Liver (tissue), 9 donors: Measurements from ENCODE around the gene CD7. TPM values are rescaled to one million over a fixed set of nuclear protein-coding genes. Genes with fewer than 3 reads are reported as not detected.

Source experiments
- DNase-seq: peaks from one replicate; pipeline ENCODE4 v3.0.0-alpha.2; 2017; ENCODE audit warnings: low spot score
- H3K27ac ChIP-seq, 2 donors: one replicate each; pipeline ENCODE4 v1.7.0; 2013; ENCODE audit warnings: inconsistent platforms in 2 of 2, low read length in 2 of 2, control low read depth in 1 of 2, low read depth in 1 of 2, mild to moderate bottlenecking in 1 of 2
- H3K27me3 ChIP-seq, 4 donors: one replicate each; pipeline versions ENCODE4 v1.6.1 to v1.7.0; 2013; ENCODE audit warnings: low read length in 3 of 4, inconsistent platforms in 1 of 4, mild to moderate bottlenecking in 1 of 4, moderate library complexity in 1 of 4; ENCODE audit not compliant: control insufficient read depth in 4 of 4, insufficient read depth in 4 of 4
- H3K36me3 ChIP-seq, 4 donors: one replicate each; pipeline versions ENCODE4 v1.6.1 to v1.7.0; 2013; ENCODE audit warnings: low read length in 3 of 4, mild to moderate bottlenecking in 3 of 4, low read depth in 1 of 4, moderate library complexity in 1 of 4; ENCODE audit not compliant: control insufficient read depth in 4 of 4, insufficient read depth in 3 of 4
- H3K4me1 ChIP-seq, 4 donors: one replicate each; pipeline versions ENCODE4 v1.6.1 to v1.7.0; 2013; ENCODE audit warnings: low read length in 3 of 4, mild to moderate bottlenecking in 3 of 4, moderate library complexity in 1 of 4; ENCODE audit not compliant: control insufficient read depth in 4 of 4, insufficient read depth in 4 of 4
- H3K4me3 ChIP-seq, 3 donors: one replicate each; pipeline versions ENCODE4 v1.6.1 to v1.7.0; 2013; ENCODE audit warnings: low read length in 3 of 3, control low read depth in 1 of 3, low read depth in 1 of 3, mild to moderate bottlenecking in 1 of 3
- H3K9ac ChIP-seq, 2 donors: one replicate each; pipeline ENCODE4 v1.7.0; 2013; ENCODE audit warnings: low read length in 2 of 2, mild to moderate bottlenecking in 2 of 2, moderate library complexity in 2 of 2, control low read depth in 1 of 2, low read depth in 1 of 2
- H3K9me3 ChIP-seq, 4 donors: one replicate each; pipeline versions ENCODE4 v1.6.1 to v1.7.0; 2013; ENCODE audit warnings: low read length in 3 of 4; ENCODE audit not compliant: control insufficient read depth in 4 of 4
- EGR1 ChIP-seq, 2 donors: IDR thresholded peaks; 2 replicates each; pipeline ENCODE4 v1.6.1; 2016 to 2018; ENCODE audit warnings: antibody characterized with exemption in 2 of 2, low read depth in 2 of 2
- FOXA1 ChIP-seq: IDR thresholded peaks from 2 replicates; pipeline ENCODE4 v1.6.1; 2016; ENCODE audit warnings: antibody characterized with exemption
- FOXA2 ChIP-seq: IDR thresholded peaks from 2 replicates; pipeline ENCODE4 v1.6.1; 2016; ENCODE audit warnings: antibody characterized with exemption
- GABPA ChIP-seq, 2 donors: IDR thresholded peaks in 1 of 2; conservative IDR thresholded peaks in 1 of 2; 2 replicates each; pipeline ENCODE4 v1.6.1; 2016; ENCODE audit warnings: antibody characterized with exemption in 2 of 2, mild to moderate bottlenecking in 1 of 2, moderate library complexity in 1 of 2
- MAX ChIP-seq: IDR thresholded peaks from 2 replicates; pipeline ENCODE4 v1.6.1; 2016; ENCODE audit warnings: antibody characterized with exemption
- NR2F2 ChIP-seq: IDR thresholded peaks from 2 replicates; pipeline ENCODE4 v1.6.1; 2016; ENCODE audit warnings: antibody characterized with exemption
- RAD21 ChIP-seq, 2 donors: IDR thresholded peaks; 2 replicates each; pipeline ENCODE4 v1.6.1; 2016; ENCODE audit warnings: antibody characterized with exemption in 2 of 2, mild to moderate bottlenecking in 2 of 2
- REST ChIP-seq: IDR thresholded peaks from 2 replicates; pipeline ENCODE4 v1.6.1; 2016; ENCODE audit warnings: antibody characterized with exemption, mild to moderate bottlenecking
- RXRA ChIP-seq, 2 donors: IDR thresholded peaks; 2 replicates each; pipeline ENCODE4 v1.6.1; 2017 to 2018; ENCODE audit warnings: antibody characterized with exemption in 2 of 2, mild to moderate bottlenecking in 1 of 2
- SP1 ChIP-seq: IDR thresholded peaks from 2 replicates; pipeline ENCODE4 v1.6.1; 2018; ENCODE audit warnings: antibody characterized with exemption, mild to moderate bottlenecking
- TAF1 ChIP-seq: conservative IDR thresholded peaks from 2 replicates; pipeline ENCODE4 v1.6.1; 2016; ENCODE audit warnings: antibody characterized with exemption, mild to moderate bottlenecking
- YY1 ChIP-seq: IDR thresholded peaks from 2 replicates; pipeline ENCODE4 v1.6.1; 2016; ENCODE audit warnings: antibody characterized with exemption, mild to moderate bottlenecking
- WGBS: extraction: QIAGEN DNeasy Blood & Tissue Kit; methylation state at CpG from one replicate; pipeline ENCODE4 v1.1.7; 2013; 5-methylcytosine and 5-hydroxymethylcytosine counted together
- polyA plus RNA-seq, 2 donors: library from polyadenylated mRNA; stranded (reverse) in 1 of 2; unstranded in 1 of 2; fragments of 200-250 nt in 1 of 2; fragments of >200 nt in 1 of 2; fragmentation: Nextera tagmentation in 1 of 2; extraction: Ambion mirVana in 1 of 2; gene quantifications; one replicate each; pipeline versions ENCODE4 v1.2.1 to v1.2.3, GENCODE V29; 2013 to 2015
- total RNA-seq, 2 donors: library from RNA; depleted of rRNA; stranded (reverse); fragments of >200 nt; gene quantifications; one replicate each; pipeline ENCODE4 v1.2.3, GENCODE V29; 2014
- TF ChIP-seq, protein P1 (sequence below): IDR thresholded peaks from 2 replicates; pipeline ENCODE4 v1.6.1; 2016; ENCODE audit warnings: antibody characterized with exemption
- TF ChIP-seq, protein P2 (sequence below): fragments of 150-350 bp; IDR thresholded peaks from 2 replicates; pipeline ENCODE4 v1.5.1; 2017; ENCODE audit warnings: improper control_type of control experiment, low read depth, low read length; ENCODE audit not compliant: missing input control
- donor health status: healthy.
- donor health status: healthy.
- donor health status: healthy.
- donor health status: healthy.
- donor health status: healthy.

The CD7 gene
- total and polyA plus RNA-seq, 4 donors, result 1.0 to 1.5 (median 1.4) TPM

DNA sequence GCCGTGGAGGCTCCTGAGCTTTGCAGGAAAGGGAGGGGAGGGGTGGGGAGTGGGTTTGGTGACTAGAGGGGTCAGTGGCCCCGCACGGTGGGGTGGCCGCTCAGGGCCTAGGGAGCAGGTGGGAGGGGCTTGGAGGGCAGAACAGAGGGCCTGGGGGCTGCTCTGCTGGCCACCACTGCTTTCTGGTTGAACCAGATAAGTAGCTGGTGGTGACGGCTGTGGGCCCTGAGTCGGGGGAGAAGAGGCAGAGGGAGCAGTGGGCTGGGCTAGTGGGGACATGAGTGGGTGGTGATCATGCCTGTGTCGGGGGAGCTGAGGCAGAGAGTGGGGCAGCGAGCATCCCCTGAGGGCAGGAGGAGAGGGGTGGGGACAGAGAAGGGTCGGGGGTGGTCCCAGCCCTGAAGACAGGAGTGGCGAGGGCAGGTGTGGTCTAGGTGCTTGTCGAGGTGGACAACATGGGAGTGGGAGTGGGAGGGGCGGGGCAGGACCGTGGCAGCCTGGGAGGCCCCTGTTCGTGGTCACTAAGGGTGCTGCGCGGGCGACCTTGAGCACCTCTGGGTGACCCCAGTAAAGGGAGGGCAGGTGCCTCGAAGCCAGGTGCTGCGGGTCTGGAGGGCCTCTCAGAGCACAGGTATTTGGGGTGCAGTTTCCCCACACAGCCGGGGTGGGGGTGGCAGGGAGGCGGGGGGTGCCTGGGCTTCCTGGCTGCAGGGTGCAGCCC is 6.3 kb upstream of the CD7 start:
- H3K36me3 ChIP-seq, result peaks cover 0 to 1% (median 0%) of the 10 kb centered on the region in 4 donors
- H3K4me3 ChIP-seq, result no peak overlapping the region
- H3K4me1 ChIP-seq, result peaks cover 13 to 43% (median 30%) of the 10 kb centered on the region in 4 donors
- H3K27me3 ChIP-seq, result no peaks in the 10 kb centered on the region
- no peak for DNase-seq
- 77% methylated on average over 21 of the region's 21 CpGs for WGBS
- no peaks in the 10 kb centered on the region for H3K9me3 ChIP-seq
- TF ChIP-seq EGR1 (IDR thresholded peaks at IDR 0.05; ENCODE audit: low read depth in 2 of 2) (no peak), FOXA1 (no peak), MAX (no peak), NR2F2 (no peak), RXRA (IDR thresholded peaks at IDR 0.05) (no peak), FOXA2 (no peak), TAF1 (no peak), SP1 (no peak), REST (no peak), RAD21 (IDR thresholded peaks at IDR 0.05) (no peak), GABPA (IDR thresholded peaks at IDR 0.05 in 1 of 2, conservative IDR thresholded peaks at IDR 0.05 in 1 of 2) (no peak)
- TF ChIP-seq, protein P1, sequence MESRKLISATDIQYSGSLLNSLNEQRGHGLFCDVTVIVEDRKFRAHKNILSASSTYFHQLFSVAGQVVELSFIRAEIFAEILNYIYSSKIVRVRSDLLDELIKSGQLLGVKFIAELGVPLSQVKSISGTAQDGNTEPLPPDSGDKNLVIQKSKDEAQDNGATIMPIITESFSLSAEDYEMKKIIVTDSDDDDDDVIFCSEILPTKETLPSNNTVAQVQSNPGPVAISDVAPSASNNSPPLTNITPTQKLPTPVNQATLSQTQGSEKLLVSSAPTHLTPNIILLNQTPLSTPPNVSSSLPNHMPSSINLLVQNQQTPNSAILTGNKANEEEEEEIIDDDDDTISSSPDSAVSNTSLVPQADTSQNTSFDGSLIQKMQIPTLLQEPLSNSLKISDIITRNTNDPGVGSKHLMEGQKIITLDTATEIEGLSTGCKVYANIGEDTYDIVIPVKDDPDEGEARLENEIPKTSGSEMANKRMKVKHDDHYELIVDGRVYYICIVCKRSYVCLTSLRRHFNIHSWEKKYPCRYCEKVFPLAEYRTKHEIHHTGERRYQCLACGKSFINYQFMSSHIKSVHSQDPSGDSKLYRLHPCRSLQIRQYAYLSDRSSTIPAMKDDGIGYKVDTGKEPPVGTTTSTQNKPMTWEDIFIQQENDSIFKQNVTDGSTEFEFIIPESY, result no peak
- no peak overlapping the region for H3K9ac ChIP-seq
- H3K27ac ChIP-seq, result no peak overlapping the region

DNA sequence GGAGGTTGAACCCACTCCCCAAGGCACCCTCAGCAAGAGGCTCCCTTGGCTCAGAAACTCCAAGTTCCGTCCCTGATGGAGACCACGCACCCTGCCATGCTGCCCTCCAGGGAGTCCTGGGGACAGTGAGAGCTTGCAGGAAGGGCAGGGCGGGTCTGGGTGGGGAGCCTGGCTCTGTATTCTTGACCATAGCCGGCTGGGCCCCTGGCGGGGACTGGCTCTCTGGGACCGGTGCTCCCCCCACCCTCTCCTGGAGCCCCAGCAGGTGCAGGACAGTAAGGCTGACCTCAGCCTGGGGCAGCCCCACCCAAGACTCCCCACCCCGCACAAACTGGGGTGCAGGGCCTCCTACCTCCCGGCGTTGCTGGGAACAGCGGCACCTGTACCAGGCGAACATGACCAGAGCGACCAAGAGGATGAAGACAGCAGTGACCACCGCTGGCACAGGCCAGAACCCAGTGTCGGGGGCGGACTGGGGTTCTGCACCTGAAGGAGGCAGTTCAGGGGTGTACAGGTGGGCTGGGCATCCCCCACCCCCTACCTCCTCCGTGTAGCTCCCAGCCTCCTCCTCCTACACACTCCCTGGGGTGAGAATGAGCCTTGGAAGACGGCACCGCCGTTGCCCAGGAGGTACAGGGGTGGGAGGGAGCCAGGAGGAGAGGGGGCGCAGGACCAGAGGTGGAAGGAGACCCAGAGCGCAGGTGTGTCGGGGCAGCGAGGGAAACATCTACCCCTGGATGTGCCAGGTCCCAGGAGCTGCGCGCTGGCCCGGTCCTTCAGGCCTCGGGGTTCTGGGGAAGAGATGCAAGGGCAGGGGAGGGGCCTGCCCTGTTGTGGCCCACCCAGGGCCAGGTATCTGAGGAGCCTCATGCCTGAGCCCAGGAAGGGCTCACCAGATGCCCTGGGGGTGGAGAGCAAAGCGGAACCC is 5.4 kb upstream of the CD7 start:
- H3K27ac ChIP-seq, result no peak overlapping the region
- peaks cover 0 to 1% (median 0%) of the 10 kb centered on the region in 4 donors for H3K36me3 ChIP-seq
- TF ChIP-seq, protein P2, sequence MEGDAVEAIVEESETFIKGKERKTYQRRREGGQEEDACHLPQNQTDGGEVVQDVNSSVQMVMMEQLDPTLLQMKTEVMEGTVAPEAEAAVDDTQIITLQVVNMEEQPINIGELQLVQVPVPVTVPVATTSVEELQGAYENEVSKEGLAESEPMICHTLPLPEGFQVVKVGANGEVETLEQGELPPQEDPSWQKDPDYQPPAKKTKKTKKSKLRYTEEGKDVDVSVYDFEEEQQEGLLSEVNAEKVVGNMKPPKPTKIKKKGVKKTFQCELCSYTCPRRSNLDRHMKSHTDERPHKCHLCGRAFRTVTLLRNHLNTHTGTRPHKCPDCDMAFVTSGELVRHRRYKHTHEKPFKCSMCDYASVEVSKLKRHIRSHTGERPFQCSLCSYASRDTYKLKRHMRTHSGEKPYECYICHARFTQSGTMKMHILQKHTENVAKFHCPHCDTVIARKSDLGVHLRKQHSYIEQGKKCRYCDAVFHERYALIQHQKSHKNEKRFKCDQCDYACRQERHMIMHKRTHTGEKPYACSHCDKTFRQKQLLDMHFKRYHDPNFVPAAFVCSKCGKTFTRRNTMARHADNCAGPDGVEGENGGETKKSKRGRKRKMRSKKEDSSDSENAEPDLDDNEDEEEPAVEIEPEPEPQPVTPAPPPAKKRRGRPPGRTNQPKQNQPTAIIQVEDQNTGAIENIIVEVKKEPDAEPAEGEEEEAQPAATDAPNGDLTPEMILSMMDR, result no peak
- TF ChIP-seq EGR1 (IDR thresholded peaks at IDR 0.05; ENCODE audit: low read depth in 2 of 2), result no peak
- no peak for TF ChIP-seq GABPA (IDR thresholded peaks at IDR 0.05 in 1 of 2, conservative IDR thresholded peaks at IDR 0.05 in 1 of 2)
- no peak for TF ChIP-seq TAF1
- TF ChIP-seq YY1, result no peak
- no peak for TF ChIP-seq SP1
- no peak overlapping the region for H3K4me3 ChIP-seq
- 89% methylated on average over 28 of the region's 28 CpGs for WGBS
- no peak overlapping the region for H3K9ac ChIP-seq
- peaks cover 9 to 35% (median 26%) of the 10 kb centered on the region in 4 donors for H3K4me1 ChIP-seq
- no peaks in the 10 kb centered on the region for H3K27me3 ChIP-seq
- no peak for DNase-seq
- H3K9me3 ChIP-seq, result no peaks in the 10 kb centered on the region
